H1 (cell line): ENCODE measurements around the gene PLXNA3.

Source experiments
- CHD2 ChIP-seq: IDR thresholded peaks from 2 replicates; pipeline ENCODE4 v1.6.1; 2012; ENCODE audit warnings: low read length, improper control_type of control experiment
- HDAC2 ChIP-seq, 2 experiments: fragments of 300-600 bp in 1 of 2; sonication (generic) in 1 of 2; IDR thresholded peaks; 2 replicates each; pipeline ENCODE4 v1.6.1; 2011 to 2012; ENCODE audit warnings: low read depth in 2 of 2, low read length in 2 of 2, mild to moderate bottlenecking in 2 of 2, moderate library complexity in 2 of 2, borderline replicate concordance in 1 of 2, inconsistent platforms in 1 of 2
- NANOG ChIP-seq: IDR thresholded peaks from 2 replicates; pipeline ENCODE4 v1.6.1; 2011; ENCODE audit warnings: low read length, low read depth, mild to moderate bottlenecking, inconsistent platforms; ENCODE audit not compliant: insufficient read depth, poor library complexity, severe bottlenecking
- POLR2A ChIP-seq, 2 experiments: IDR thresholded peaks; 1 replicate in 1 of 2; 2 replicates in 1 of 2; pipeline ENCODE4 v1.6.1; 2011; ENCODE audit warnings: low read depth in 2 of 2, low read length in 2 of 2, mild to moderate bottlenecking in 2 of 2; ENCODE audit errors: control extremely low read depth in 1 of 2
- SP1 ChIP-seq: IDR thresholded peaks from 2 replicates; pipeline ENCODE4 v1.6.1; 2011; ENCODE audit warnings: low read depth, low read length
- SP2 ChIP-seq: IDR thresholded peaks from 2 replicates; pipeline ENCODE4 v1.6.1; 2012; ENCODE audit warnings: mild to moderate bottlenecking, low read length, inconsistent platforms
- TAF7 ChIP-seq: optimal IDR thresholded peaks from 2 replicates; pipeline ENCODE3; 2011; ENCODE audit warnings: low read depth, mild to moderate bottlenecking, inconsistent platforms, low read length, moderate library complexity, borderline replicate concordance
- TF ChIP-seq, protein P1 (sequence below), 3 experiments: IDR thresholded peaks; 1 replicate in 2 of 3; 2 replicates in 1 of 3; pipeline versions ENCODE4 v1.5.1 to v1.6.1; 2011; ENCODE audit warnings: low read length in 3 of 3, mild to moderate bottlenecking in 3 of 3, inconsistent platforms in 2 of 3, low read depth in 1 of 3, moderate library complexity in 1 of 3; ENCODE audit not compliant: insufficient read depth in 1 of 3; ENCODE audit errors: control extremely low read depth in 1 of 3
- TF ChIP-seq, protein P2 (sequence below): IDR thresholded peaks from 2 replicates; pipeline ENCODE4 v1.6.1; 2012; ENCODE audit warnings: inconsistent platforms

- no peak for TF ChIP-seq SP2
- TF ChIP-seq, protein P1, sequence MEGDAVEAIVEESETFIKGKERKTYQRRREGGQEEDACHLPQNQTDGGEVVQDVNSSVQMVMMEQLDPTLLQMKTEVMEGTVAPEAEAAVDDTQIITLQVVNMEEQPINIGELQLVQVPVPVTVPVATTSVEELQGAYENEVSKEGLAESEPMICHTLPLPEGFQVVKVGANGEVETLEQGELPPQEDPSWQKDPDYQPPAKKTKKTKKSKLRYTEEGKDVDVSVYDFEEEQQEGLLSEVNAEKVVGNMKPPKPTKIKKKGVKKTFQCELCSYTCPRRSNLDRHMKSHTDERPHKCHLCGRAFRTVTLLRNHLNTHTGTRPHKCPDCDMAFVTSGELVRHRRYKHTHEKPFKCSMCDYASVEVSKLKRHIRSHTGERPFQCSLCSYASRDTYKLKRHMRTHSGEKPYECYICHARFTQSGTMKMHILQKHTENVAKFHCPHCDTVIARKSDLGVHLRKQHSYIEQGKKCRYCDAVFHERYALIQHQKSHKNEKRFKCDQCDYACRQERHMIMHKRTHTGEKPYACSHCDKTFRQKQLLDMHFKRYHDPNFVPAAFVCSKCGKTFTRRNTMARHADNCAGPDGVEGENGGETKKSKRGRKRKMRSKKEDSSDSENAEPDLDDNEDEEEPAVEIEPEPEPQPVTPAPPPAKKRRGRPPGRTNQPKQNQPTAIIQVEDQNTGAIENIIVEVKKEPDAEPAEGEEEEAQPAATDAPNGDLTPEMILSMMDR (IDR thresholded peaks at IDR 0.05; ENCODE audit: control extremely low read depth in 1 of 3, insufficient read depth in 1 of 3, low read depth in 1 of 3, low read length in 3 of 3), result no peak
- no peak for TF ChIP-seq POLR2A (IDR thresholded peaks at IDR 0.05; ENCODE audit: control extremely low read depth in 1 of 2, low read depth in 2 of 2, low read length in 2 of 2)
- TF ChIP-seq SP1, result no peak
- no peak for TF ChIP-seq HDAC2 (IDR thresholded peaks at IDR 0.05; ENCODE audit: borderline replicate concordance in 1 of 2, low read depth in 2 of 2, low read length in 2 of 2)
- TF ChIP-seq, protein P2, sequence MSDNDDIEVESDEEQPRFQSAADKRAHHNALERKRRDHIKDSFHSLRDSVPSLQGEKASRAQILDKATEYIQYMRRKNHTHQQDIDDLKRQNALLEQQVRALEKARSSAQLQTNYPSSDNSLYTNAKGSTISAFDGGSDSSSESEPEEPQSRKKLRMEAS, result no peak
- TF ChIP-seq CHD2, result no peak
- no peak for TF ChIP-seq TAF7
- no peak for TF ChIP-seq NANOG
Observed at GRCh38 chrX:154488336-154489075, 30.4 kb downstream of the PLXNA3 start.
